ENCODE measurements around the gene GSDME.

DNA sequence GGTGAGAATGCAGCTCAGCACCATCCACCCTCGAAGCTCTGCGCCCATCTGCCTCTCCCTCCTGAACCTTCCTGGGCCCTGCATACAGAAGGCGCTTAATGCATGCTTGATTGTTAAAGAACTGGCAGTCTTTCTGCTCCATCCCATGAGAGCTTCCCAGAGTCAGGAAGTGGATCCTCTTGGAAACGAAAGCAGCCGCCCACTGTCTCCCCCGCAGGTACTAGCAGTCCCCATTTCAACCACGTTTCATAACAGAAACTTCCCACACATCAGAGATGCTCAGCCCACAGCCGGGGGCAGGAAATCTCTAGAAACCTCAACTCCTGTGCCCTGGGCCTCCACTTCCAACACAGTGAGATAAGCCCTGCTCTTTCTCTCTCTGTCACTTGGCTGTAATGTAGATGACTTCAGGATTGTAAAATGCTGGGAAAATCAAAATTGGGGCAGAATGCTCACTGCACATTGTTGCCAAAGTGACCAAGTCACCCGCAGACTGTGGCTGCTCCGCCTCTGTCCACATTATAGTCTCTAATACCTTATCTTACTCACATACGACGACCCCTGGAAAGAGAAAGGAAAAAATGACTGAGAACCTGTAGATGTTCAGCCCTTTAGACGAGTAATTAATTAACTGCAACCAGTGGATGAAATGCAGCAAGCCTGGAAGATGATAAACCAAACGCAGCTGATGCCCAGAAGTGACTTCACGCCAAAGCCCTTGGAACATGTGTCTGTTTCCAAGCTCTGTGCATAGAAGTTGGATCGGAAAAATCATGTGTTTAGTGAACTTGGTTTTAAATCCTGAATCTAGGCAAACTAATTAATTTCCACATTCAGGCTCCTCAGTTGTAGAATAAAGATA, 28.5 kb downstream of the GSDME start:
- TF ChIP-seq POLR2A (IDR thresholded peaks at IDR 0.05; ENCODE audit: low read depth, low read length) (no peak), POLR2AphosphoS5 (IDR thresholded peaks at IDR 0.05; ENCODE audit: low read depth, low read length) (no peak), TAF1 (IDR thresholded peaks at IDR 0.05; ENCODE audit: borderline replicate concordance, low read depth, low read length) (no peak)
